Suprapubic skin (tissue), 3 donors: Measurements from ENCODE around the gene SLC25A22.

Source experiments
- CTCF ChIP-seq, 2 donors: fragments of 200-600 bp in 1 of 2; fragments of 450-650 bp in 1 of 2; sonication (generic) in 1 of 2; IDR thresholded peaks; one replicate each; pipeline ENCODE4 v1.5.1; 2016 to 2019; ENCODE audit warnings: antibody characterized with exemption in 2 of 2, mild to moderate bottlenecking in 1 of 2, moderate library complexity in 1 of 2
- POLR2A ChIP-seq, 2 donors: fragments of 450-650 bp; IDR thresholded peaks; one replicate each; pipeline ENCODE4 v1.6.1; 2017; ENCODE audit warnings: antibody characterized with exemption in 2 of 2, mild to moderate bottlenecking in 2 of 2, moderate library complexity in 2 of 2

- TF ChIP-seq CTCF (IDR thresholded peaks at IDR 0.05) (peak in 1 of 2 donors; percentile 12), POLR2A (IDR thresholded peaks at IDR 0.05) (peak in 1 of 2 donors; percentile 40)
Observed at GRCh38 chr11:747158-748006, 50.7 kb downstream of the SLC25A22 start, which contains the start of gene TALDO1.
